Prostate gland (tissue), 2 donors: ENCODE data around the gene PFN4.

Experiments used
- CTCF ChIP-seq, 4 experiments: fragments of 200-600 bp in 2 of 4; fragments of 450-650 bp in 2 of 4; sonication (generic) in 2 of 4; IDR thresholded peaks; 1 replicate in 3 of 4; 2 replicates in 1 of 4; pipeline ENCODE4 v1.5.1; 2016 to 2019; ENCODE audit warnings: antibody characterized with exemption in 4 of 4, mild to moderate bottlenecking in 2 of 4, moderate library complexity in 2 of 4
- POLR2A ChIP-seq: fragments of 450-650 bp; IDR thresholded peaks from one replicate; pipeline ENCODE4 v1.6.1; 2016; ENCODE audit warnings: antibody characterized with exemption, mild to moderate bottlenecking
- POLR2AphosphoS5 ChIP-seq: sonication (generic); formaldehyde crosslinking; IDR thresholded peaks from one replicate; pipeline ENCODE4 v1.6.1; 2017; ENCODE audit warnings: antibody characterized with exemption

GRCh38 chr2:24132543-24132942, 9.4 kb upstream of the PFN4 start:
- TF ChIP-seq POLR2AphosphoS5 (no peak), CTCF (IDR thresholded peaks at IDR 0.05) (no peak), POLR2A (no peak)
